Esophagus muscularis mucosa (tissue), 4 donors: ENCODE measurements around the gene TBC1D2. TPM values are rescaled to one million over a fixed set of nuclear protein-coding genes. Genes with fewer than 3 reads are reported as not detected.
"Not testable (repeated sequence)": the region's sequence is repeated elsewhere in the genome, so short reads cannot be mapped to it uniquely, and the experiment has no call there.

Experiments
- DNase-seq: peaks from one replicate; pipeline ENCODE4 v3.0.0-alpha.2; 2017; ENCODE audit errors: extremely low spot score
- H3K27ac ChIP-seq, 4 donors: fragments of 200-600 bp; sonication (generic); replicated peaks in 1 of 4; 1 replicate in 3 of 4; 2 replicates in 1 of 4; pipeline ENCODE4 v1.5.1; 2016 to 2019; ENCODE audit warnings: mild to moderate bottlenecking in 1 of 4
- H3K27me3 ChIP-seq, 4 donors: fragments of 200-600 bp; sonication (generic); one replicate each; pipeline versions ENCODE4 v1.5.1 to v1.6.0; 2016 to 2019
- H3K36me3 ChIP-seq, 4 donors: fragments of 200-600 bp; sonication (generic); one replicate each; pipeline ENCODE4 v1.5.1; 2016 to 2019
- H3K4me1 ChIP-seq, 4 donors: fragments of 200-600 bp; sonication (generic); one replicate each; pipeline ENCODE4 v1.5.1; 2016 to 2019
- H3K4me3 ChIP-seq, 4 donors: fragments of 200-600 bp; sonication (generic); 1 replicate in 2 of 4; 2 replicates in 2 of 4; pipeline ENCODE4 v1.5.1; 2016 to 2019; ENCODE audit warnings: mild to moderate bottlenecking in 4 of 4, moderate library complexity in 1 of 4
- H3K9me3 ChIP-seq, 4 donors: fragments of 200-600 bp; sonication (generic); 1 replicate in 3 of 4; 2 replicates in 1 of 4; pipeline ENCODE4 v1.5.1; 2016 to 2019
- CTCF ChIP-seq, 3 experiments: fragments of 200-600 bp in 2 of 3; fragments of 450-650 bp in 1 of 3; sonication (generic) in 2 of 3; IDR thresholded peaks; one replicate each; pipeline ENCODE4 v1.5.1; 2017 to 2019; ENCODE audit warnings: antibody characterized with exemption in 3 of 3, mild to moderate bottlenecking in 2 of 3, moderate library complexity in 1 of 3
- EP300 ChIP-seq: sonication (generic); formaldehyde crosslinking; IDR thresholded peaks from one replicate; pipeline ENCODE4 v1.6.1; 2017; ENCODE audit warnings: antibody characterized with exemption
- POLR2A ChIP-seq: fragments of 450-650 bp; IDR thresholded peaks from one replicate; pipeline ENCODE4 v1.6.1; 2017; ENCODE audit warnings: antibody characterized with exemption, moderate library complexity, mild to moderate bottlenecking, low read depth
- POLR2AphosphoS5 ChIP-seq, 2 donors: sonication (generic); formaldehyde crosslinking; IDR thresholded peaks; one replicate each; pipeline ENCODE4 v1.6.1; 2017; ENCODE audit warnings: antibody characterized with exemption in 2 of 2
- WGBS: methylation state at CpG from one replicate; pipeline ENCODE4 v1.1.5; 2018; 5-methylcytosine and 5-hydroxymethylcytosine counted together
- intact Hi-C: fragments of 100-400 bp; cut with DNase I; formaldehyde crosslinking; loops from one replicate; pipeline ENCODE4 v1.15.1; 2023
- total RNA-seq, 4 donors: library from RNA; depleted of rRNA; stranded (reverse); fragments of >200 nt; gene quantifications; one replicate each; pipeline versions ENCODE4 v1.1.0 to v1.2.1, GENCODE V29; 2016

TBC1D2 gene
- total RNA-seq, 4 donors from 2014 or later = 5.0 to 12.4 (median 7.3) TPM

DNA sequence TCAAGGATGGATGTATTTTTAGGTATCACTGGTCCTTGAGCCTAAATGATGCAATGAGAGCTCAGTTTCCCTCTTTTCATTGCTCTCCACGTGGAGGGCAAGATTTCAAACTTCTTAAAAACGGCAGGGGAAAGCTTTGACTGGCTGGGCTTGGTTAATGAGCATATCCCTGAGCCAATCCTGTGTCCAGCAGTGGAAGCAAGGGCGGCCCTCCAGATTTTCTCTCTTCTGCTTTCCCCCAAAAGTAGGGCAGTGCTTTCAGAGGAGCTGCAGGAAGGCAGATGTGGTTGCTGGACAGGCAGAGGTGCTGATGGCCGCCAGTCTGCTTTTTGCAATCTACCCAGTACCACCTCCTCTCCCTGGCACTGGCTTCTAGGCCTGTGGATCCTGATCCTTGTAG, 30.0 kb upstream of the TBC1D2 start:
- no peak for DNase-seq
- no peak overlapping the region for H3K4me3 ChIP-seq
- H3K36me3 ChIP-seq = no peaks in the 10 kb centered on the region
- no peaks in the 10 kb centered on the region for H3K4me1 ChIP-seq
- no peak overlapping the region for H3K27ac ChIP-seq
- no peaks in the 10 kb centered on the region for H3K9me3 ChIP-seq
- peaks cover 0 to 21% (median 0%) of the 10 kb centered on the region in 4 donors for H3K27me3 ChIP-seq
- TF ChIP-seq EP300 (no peak), POLR2AphosphoS5 (IDR thresholded peaks at IDR 0.05) (no peak), CTCF (IDR thresholded peaks at IDR 0.05) (no peak), POLR2A (no peak)
- 64% methylated on average over 4 of the region's 4 CpGs for WGBS
- intact Hi-C loops = no loop called here

GRCh38 chr9:98284754-98285153, 29.3 kb upstream of the TBC1D2 start:
- intact Hi-C loops = no loop called here
- no peak for TF ChIP-seq POLR2AphosphoS5 (IDR thresholded peaks at IDR 0.05)
- no peak for TF ChIP-seq EP300
- no peak for TF ChIP-seq POLR2A
- no peak for TF ChIP-seq CTCF (IDR thresholded peaks at IDR 0.05)
- peaks cover 0 to 28% (median 0%) of the 10 kb centered on the region in 4 donors for H3K27me3 ChIP-seq

GRCh38 chr9:98283143-98283542, 27.7 kb upstream of the TBC1D2 start:
- H3K4me3 ChIP-seq, intact Hi-C loops, H3K36me3 ChIP-seq, H3K27ac ChIP-seq, H3K4me1 ChIP-seq, H3K9me3 ChIP-seq, DNase-seq: not testable (repeated sequence)
- 80% methylated on average over 7 of the region's 7 CpGs for WGBS
- peaks cover 0 to 39% (median 0%) of the 10 kb centered on the region in 4 donors for H3K27me3 ChIP-seq

More at GRCh38 chr9:98284754-98285153, 29.3 kb upstream of the TBC1D2 start:
- no peak overlapping the region for H3K4me3 ChIP-seq
- H3K4me1 ChIP-seq = no peaks in the 10 kb centered on the region
- no peaks in the 10 kb centered on the region for H3K9me3 ChIP-seq
- H3K27ac ChIP-seq = no peak overlapping the region
- no peak for DNase-seq
- 76% methylated on average over 3 of the region's 3 CpGs for WGBS
- H3K36me3 ChIP-seq = no peaks in the 10 kb centered on the region

DNA sequence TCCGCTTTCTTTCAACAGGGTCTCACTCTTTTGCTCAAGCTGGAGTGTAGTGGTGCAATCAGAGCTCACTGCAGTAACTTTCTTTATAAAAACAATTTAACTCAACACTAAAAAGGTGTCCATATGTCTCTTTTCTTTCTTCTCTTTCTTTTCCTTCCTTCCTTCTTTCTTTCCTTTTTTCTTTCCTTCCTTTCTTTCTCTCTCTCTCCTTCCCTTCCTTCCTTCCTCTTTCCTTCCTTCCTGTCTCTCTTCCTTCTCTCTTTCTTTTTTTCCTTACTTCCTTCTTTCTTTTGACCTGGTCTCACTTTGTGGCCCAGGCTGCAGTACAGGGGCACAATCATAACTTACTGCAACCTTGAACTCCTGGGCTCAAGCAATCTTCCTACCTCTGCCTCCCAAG, 25.8 kb upstream of the TBC1D2 start:
- Histone ChIP-seq H3K36me3 (no peaks in the 10 kb centered on the region), H3K9me3 (no peaks in the 10 kb centered on the region), H3K4me3 (no peak overlapping the region), H3K4me1 (no peaks in the 10 kb centered on the region), H3K27me3 (peaks cover 0 to 36% (median 0%) of the 10 kb centered on the region in 4 donors), H3K27ac (no peak overlapping the region)
- no peak for DNase-seq
- WGBS = 72% methylated on average over 1 of the region's 1 CpG
- TF ChIP-seq POLR2AphosphoS5 (IDR thresholded peaks at IDR 0.05) = no peak
- TF ChIP-seq CTCF (IDR thresholded peaks at IDR 0.05) = no peak
- TF ChIP-seq EP300 = no peak
- TF ChIP-seq POLR2A = no peak
- intact Hi-C loops = no loop called here

GRCh38 chr9:98280574-98280973, 25.1 kb upstream of the TBC1D2 start:
- H3K4me1 ChIP-seq = no peaks in the 10 kb centered on the region
- H3K27ac ChIP-seq = no peak overlapping the region
- H3K36me3 ChIP-seq = no peaks in the 10 kb centered on the region
- no peak for TF ChIP-seq POLR2AphosphoS5 (IDR thresholded peaks at IDR 0.05)
- no peak for TF ChIP-seq EP300
- no peak for DNase-seq
- H3K27me3 ChIP-seq = peaks cover 0 to 36% (median 0%) of the 10 kb centered on the region in 4 donors
- WGBS = 70% methylated on average over 6 of the region's 6 CpGs
- intact Hi-C loops = no loop called here
- H3K4me3 ChIP-seq = no peak overlapping the region
- no peaks in the 10 kb centered on the region for H3K9me3 ChIP-seq

DNA sequence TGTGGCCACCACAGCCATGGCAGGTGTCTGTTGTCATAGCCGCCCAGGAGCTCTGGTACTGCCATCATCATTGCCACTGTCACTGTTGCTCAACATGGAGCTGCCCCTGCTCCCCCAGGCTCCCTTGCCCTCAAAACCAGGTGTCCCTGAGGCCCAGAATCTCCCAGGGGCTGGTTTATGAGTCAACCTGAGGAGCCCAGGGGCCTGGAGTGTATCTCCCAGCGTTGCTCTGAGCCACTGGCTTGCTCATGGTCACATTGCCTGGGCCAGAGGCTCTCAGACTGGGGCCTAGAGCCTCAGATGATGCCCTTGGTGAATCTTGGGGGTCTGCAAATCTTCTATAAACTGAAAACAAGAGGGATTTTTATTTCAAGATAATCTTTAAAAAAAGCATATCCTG, 24.7 kb upstream of the TBC1D2 start:
- 100% methylated on average over 1 of the region's 2 CpGs for WGBS

More for the DNA sequence above, 24.7 kb upstream of the TBC1D2 start:
- Histone ChIP-seq H3K27me3 (peaks cover 0 to 34% (median 0%) of the 10 kb centered on the region in 4 donors), H3K4me1 (no peaks in the 10 kb centered on the region), H3K9me3 (no peaks in the 10 kb centered on the region), H3K36me3 (no peaks in the 10 kb centered on the region), H3K4me3 (no peak overlapping the region), H3K27ac (no peak overlapping the region)
- TF ChIP-seq EP300 = no peak
- TF ChIP-seq CTCF (IDR thresholded peaks at IDR 0.05) = no peak
- no peak for TF ChIP-seq POLR2AphosphoS5 (IDR thresholded peaks at IDR 0.05)
- no peak for TF ChIP-seq POLR2A
- DNase-seq = no peak
- intact Hi-C loops = no loop called here
